Kidney capillary endothelial cell (primary cell): ENCODE results near the gene CAMTA1.

Experiments used
- DNase-seq: peaks from one replicate; pipeline ENCODE4 v3.0.0-alpha.2; 2018; ENCODE audit warnings: low spot score

Gene CAMTA1

DNA sequence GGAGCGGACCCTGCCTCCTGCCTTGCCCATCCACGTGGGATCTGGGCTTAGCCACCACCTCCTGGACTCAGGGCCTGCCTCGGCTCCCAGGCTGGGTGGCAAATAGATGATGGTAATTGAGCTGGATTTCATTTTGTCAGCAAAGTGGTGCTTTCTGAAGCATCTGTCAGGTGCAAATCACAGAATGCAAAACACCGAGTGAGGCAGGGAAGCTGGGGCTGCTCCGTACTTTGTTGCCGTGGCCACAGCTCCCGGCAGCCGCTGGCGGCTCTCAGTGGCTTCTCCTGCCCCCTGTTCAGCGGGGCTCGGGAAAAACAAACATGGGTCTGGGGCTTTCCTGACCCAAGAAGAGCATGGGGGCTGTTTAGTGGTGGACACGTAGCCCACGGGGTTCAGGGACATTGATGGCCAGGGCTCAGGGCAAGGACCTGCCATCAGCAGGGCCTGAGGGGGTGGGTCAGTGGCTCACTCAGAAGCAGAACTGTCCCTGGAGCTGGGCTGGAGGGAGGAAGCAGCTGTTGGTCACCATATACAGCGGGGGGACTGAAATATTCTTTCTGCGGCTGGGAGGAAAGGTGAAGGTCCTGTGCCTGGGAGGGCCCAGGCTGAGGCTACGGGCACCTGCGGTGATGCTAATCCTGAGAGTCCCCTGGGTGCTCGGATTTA lies 855.8 kb downstream of the CAMTA1 start:
- no peak for DNase-seq

DNA sequence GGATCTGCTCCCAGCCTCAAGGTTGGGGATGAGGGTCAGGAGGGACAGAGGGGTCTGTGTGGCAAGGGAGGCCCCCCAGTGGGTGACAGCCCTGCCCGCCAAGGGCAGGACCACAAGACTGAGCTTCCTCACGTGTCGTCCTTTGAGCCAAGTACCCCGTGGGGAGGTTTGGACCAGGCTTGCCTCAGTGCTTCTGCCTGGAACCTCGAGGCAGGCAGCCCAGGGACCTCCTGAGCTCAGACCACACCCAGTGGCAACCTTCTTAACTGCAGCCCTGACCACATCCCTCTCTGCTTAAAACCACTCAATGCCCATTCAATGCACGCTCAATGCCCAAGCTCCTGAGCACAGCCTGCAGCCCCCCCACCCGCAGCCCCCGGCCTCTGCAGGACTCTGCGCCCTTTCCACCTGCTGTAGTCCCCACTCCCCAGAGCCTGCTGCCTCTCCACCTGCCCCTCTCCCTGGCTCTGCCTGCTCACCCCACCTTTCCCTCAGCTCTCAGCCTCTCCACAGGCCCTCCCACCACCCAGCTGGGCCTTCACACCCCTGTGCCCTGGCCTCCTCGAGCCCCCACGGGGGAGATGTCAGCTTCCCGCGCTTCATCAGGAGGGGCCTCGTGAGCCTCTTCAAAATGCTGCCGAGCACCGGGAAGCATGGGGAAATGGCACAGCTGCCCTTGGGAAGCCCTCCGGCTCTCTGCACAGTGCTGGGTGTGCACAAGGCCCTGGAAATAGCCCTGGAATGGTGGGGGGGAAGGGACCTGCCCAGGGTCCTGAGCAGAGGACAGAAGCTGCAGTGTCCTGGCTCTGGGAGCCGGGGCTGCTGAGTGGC lies 856.5 kb downstream of the CAMTA1 start:
- no peak for DNase-seq

DNA sequence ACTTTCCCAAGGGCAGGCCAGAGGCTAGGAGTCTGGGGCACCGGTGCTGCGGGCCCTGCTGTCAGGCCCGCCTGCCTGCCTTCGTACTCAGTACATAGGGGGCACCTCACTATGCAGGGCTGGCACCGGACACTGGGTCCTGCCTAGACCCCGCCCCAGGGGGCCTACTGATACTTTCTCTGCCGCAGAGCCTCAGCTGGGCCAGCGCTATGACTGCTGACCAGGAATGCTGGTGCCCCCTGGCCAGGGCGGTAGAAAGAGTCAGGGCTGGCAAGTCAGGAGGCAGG lies 857.1 kb downstream of the CAMTA1 start:
- DNase-seq = no peak

DNA sequence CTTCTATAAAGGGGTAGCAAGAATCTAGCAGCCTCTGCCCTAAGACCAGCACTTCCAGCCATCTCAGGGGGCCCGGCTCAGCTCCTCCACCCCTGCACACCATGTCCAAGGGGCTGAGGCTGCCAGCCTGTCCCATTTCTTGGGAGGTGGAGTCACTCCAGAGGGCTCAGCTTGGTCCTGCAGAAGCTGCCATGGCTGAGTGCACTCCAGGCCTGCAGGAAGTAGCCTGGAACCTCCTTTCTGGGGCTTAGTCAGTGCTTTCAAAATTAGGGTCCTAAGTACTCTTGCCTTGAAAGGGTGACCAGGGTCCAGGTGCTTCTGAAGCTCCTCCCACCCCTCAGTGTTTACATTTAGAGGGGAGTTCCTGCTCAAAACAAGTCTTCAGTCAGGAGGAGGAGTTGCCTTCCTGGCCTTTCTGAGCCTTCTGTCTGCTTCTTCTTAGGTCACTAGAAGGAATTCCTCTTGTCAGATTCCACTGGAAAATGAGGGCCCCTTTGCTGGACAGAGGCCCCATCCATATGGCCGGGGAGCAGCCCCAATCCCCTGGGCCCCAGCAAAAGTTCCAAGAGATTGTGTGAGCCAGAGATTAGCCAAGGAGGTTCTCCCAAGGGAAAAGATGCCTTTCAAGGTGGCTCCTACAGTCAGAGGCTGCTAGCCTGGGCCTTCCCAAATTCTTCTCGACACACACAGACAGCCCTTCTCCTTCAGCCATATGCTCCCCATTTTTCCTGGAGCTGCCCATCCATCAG lies 857.7 kb downstream of the CAMTA1 start:
- no peak for DNase-seq

DNA sequence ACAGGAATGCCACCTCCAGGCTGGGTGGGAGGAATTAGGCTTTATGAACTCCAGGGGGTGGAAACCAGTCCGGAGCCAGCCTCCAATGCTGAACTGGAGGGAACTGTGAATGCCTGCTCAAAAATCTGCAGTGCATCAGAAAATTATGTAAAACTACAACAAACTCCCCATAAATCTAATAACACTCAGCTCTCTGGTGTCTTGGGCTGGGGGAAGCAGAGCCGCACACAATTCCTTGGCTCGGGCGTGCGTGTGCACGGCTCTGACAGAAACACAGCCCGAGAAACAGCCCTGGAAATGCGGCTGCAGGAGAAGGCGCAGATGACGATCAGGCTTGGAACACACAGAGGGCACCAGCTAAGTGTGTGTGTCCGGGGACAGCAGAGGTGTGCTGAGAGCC lies 858.3 kb downstream of the CAMTA1 start:
- no peak for DNase-seq

DNA sequence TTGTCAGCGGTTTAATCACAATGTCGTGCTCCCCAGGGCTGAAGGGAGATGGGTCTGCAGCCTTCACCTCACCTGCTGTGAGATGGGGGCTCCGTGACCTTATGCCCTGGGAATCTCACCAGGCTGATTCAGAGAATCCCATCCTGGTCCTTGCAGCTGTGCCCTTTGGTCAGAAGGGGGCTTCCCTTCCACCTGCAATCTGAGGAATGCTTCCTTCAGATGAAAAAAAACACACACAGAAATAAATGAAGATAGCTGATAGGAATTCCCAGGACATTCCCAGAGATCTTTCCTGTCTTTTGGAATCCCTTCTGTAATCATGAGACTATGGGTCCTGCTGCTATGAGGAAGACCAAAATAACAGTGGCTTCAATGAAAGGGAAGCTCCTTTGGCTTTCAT lies 858.8 kb downstream of the CAMTA1 start:
- DNase-seq = no peak

DNA sequence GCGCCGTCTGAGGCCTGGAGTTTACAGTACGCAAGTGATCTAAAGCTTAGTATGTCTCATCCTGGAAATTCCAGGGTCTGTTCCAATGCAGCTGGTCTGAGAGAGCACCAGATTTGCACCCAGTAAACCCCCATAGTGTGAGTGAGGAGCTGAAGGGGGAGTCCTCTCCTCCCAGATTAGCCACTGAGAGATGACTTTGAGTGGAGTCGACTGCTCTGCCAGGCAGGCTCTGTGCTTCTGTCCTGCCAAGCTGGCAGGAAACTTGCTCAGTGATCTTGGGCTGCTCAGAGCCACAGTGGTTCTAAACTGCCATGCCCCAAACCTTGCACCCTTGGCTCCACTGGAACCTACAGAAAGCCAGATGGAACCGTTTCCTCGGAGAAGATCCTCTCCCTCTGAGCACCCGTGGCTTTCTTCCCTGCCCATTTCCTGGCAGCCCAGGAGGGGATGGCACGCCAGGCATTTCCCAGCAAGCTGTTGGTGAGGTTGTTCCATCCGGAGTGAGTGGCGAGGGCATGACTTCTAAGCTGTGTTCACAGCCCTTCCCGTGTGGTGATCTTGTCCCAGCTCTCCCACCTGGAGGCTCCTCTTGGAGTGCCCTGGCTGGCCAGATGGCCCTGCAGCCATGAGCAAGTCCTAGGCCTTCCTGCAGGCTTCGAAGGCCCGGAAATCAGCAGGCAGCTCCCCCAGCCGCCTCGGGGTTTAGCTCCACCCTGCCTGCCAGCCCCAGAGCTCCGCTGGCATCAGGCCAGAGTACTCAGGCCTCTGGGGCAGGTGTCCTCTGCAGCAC lies 859.9 kb downstream of the CAMTA1 start:
- no peak for DNase-seq

DNA sequence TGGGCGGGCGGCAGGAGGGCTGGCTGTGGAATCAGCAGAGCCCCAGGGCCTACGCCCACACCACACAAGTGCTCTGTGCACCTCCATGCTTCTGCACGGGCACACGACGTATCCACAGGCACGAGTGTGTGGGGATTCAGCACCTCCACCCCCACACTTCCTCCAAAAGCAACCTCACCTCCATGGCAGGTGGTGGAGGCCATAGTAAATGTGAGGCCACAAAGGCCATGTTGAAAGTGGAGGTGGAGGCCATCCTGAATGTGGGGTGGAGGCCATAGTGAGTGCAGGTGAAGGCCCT lies 860.4 kb downstream of the CAMTA1 start:
- DNase-seq = no peak

DNA sequence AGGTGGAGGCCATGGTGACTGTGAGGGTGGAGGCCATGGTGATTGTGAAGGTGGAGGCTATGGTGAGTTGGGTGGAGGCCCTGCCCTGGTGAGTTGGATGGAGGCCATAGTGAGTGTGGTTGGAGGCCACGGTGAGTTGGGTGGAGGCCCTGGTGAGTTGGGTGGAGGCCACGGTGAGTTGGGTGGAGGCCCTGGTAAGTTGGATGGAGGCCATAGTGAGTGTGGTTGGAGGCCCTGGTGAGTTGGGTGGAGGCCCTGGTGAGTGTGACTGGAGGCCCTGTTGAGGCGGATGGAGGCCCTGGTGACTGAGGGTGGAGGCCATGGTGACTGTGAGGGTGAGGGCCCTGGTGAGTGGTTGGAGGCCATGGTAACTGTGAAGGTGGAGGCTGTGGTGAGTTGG lies 860.9 kb downstream of the CAMTA1 start:
- DNase-seq = no peak

DNA sequence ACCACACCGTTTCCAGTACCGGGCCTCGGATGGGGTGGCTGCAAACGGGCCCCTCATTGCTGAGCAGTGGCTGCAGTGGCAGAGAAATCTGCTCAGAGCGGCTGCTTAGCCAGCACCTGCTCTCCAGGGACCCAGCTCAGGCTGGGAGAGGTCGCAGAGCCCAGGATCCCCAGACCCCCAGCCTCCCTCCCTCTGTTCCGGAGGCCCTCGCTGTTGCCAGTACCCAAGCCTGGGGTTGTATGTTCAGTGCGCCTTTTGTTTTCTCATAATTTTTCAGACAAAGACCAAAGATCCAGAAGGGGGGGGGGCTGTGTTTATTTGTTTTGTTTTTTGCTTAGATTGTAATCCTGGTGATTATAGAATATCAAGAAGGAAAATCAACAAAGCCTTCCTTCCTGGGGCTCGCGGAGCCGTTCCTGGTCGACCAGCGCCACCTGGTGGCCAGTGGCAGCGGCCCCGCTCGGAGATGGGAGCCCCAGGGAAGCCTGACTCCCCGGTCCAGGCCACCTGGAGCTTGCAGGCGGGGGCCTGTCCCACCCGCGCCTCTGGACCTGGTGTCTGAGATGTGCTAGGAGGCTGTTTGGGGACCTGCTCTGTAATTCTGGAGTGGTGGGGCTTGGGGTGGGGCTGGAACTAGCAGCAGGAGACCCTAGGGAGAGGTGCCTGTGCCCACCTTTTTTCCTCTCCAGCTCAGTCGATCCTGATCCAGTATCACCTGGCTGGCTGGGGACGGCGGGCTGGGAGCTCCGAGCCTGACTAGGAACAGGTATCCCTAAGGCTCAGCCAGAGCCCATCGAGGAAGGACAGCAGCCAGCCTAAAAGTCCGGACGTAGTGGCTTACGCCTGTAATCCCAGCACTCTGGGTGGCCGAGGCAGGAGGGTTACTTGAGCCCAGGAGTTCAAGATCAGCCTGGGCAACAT lies 862.0 kb downstream of the CAMTA1 start:
- peak; percentile 57 for DNase-seq

DNA sequence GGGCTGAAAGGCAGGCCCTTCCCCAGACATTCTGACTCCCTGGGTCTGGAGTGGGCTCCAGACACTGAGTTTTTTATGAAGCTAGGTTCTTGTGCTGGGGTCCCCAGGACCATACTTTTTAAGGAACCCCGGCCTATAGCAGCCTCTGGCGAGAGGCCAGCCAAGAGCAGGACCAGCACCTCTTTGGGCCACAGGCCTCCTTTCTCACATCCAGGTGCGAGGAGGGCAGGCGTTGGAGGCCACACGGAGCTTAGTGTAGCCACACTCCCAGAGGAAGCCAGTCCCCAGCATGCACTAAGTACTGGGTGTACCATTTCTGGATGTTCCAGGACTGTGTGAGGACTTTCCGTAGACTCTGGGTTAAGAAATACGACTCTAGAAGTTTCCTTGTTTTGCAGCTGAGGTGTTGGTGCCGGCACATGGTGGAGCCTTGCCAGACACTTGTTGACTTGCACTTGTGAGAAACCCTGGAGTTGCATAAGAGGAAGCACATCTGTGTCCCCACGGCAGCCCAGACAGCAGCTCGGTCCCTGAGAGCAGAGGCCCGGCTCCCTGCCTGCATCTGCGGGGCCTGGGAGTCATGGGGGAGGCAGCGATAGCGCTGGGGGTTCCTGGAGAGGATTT lies 863.6 kb downstream of the CAMTA1 start:
- DNase-seq = no peak

DNA sequence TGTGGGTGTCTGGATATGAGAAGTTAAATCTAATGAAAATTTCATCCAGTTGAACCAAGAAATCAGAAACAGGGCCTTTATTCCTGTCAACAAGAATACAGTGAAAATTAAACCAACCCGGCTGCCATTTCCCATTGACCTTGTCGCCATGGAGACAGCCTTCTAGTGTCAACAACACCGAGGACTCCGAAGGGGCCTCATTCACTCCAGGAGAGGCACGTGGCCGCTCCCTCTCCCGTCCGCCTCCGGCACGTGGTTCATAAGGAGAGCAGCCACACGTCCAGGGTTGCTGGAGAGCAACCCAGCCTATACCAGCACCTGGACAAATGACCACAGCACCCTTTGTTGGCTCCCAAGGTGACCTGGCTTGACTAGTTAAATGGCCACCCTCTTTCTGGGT lies 865.5 kb downstream of the CAMTA1 start:
- DNase-seq = no peak

DNA sequence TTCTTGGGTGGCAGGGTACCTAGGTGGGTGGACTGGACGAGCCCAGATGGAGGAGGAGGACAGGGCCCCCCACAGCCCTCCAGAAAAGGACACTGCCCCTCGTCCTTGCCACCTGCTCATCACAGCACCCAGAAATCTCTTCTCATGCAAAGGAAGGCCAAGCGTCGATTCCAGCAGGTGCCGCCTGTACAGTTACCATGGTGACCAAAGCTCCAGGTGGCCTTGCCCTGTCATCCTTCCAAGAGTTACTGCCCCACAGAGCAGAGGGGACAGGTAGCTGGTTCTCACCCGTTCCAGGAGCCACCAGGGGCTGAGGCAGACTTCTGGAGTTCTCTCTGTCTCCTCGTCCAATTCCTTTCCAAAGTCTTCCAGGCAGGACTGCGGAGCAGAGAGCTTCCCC lies 865.9 kb downstream of the CAMTA1 start:
- DNase-seq = no peak

DNA sequence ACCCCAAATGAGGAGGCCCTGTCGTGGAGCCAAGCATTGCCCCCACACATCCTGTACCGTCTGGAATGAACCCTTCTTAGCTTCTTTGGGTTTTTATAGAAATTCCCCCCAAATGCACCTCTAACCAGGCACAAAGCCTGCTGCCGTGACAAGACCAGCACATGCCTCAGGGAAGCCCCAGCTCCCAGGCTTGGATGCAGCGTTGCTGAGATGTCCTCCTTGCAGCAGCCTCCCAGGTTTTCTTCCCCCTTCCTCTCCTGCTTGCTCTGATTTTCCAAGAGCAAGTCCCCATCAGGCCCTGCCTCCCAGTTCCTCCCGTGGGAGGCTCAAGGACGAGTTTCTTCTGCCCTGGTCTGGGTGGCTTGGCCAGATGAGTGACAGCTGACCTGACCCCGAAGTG lies 866.8 kb downstream of the CAMTA1 start:
- DNase-seq = no peak

DNA sequence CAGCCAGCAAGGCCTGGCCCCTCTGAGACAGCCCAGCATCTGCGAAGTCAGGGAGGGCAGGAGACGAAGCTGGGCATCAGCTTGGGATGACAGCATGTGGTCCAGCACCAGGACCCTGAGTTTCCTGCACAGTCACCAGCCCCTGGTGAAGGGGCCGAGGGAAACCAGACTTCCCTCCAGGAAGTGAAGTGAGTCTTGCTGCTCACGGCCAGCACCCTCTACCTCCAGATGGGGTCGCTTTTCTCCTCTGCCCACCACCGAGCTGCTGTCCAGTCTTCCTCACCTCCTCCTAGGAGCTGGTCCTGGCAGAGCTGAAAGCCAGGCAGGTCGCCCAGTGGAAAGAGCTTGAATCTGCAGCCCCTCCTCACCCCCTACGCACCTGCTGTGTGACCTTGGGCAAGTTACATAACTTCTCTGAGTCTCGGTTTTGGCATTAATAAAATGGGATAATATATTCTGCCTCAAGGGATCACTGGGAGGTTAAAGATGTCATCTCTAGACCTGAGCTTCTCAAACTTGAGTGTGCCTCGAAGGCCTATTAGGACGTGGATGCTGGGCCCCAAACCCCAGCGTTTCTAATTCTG lies 867.4 kb downstream of the CAMTA1 start:
- DNase-seq = no peak

DNA sequence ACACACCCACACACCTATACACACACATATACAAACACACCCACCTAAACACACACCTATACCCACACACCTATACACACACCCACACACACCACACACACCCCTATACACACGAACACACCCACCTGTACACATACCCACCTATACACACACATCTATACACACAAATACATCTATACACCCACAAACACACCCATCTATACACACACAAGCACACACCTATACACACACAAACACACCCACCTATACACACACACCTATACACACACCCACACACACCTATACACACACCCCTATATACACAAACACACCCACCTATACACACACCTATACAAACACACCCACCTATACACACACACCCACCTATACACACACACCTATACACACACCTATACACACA lies 869.5 kb downstream of the CAMTA1 start:
- no peak for DNase-seq

DNA sequence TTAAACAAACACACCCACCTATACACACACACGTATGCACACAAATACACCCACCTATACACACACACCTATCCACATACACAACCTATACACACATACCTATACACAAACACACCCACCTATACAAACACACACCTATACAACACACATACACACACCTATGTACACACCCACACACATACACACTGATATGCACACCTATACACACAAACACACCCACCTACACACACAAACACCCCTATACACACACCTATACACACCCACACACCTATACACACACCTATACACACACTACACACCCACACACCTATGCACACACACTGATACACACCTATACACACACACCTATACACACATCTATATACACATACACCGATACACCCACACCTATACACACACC lies 870.1 kb downstream of the CAMTA1 start:
- no peak for DNase-seq

DNA sequence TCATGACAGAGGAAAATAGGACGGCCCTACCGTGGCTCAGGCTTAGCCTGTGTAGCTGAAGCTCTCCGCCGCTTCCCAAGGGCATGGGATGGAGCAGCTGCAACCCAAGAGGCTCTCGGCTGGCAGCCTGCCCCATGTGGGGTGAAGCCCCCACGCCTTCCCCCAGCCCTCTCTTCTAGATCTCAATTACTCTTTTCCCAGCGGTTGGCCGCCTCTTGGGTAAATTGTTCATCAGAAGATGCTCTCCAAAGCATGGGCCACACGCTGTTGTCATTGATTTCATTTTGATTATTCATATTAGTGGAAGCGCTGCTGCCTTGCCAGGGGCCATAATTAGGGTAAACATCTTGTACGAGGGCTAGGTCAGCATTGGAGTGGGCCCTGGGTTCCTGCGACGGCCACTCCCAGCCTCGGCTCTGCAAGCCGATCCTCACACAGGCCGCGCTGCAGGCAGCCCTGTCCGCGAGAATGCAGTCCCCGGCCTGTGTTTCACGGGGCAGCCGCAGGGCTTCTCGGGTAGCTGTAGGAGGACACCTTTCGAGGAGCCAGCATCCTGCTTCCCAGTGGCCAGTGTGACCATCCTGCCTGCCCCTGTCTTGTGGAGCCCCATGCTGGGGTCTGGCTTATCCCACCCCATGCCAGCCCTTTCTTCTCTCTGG lies 871.4 kb downstream of the CAMTA1 start:
- DNase-seq = no peak

DNA sequence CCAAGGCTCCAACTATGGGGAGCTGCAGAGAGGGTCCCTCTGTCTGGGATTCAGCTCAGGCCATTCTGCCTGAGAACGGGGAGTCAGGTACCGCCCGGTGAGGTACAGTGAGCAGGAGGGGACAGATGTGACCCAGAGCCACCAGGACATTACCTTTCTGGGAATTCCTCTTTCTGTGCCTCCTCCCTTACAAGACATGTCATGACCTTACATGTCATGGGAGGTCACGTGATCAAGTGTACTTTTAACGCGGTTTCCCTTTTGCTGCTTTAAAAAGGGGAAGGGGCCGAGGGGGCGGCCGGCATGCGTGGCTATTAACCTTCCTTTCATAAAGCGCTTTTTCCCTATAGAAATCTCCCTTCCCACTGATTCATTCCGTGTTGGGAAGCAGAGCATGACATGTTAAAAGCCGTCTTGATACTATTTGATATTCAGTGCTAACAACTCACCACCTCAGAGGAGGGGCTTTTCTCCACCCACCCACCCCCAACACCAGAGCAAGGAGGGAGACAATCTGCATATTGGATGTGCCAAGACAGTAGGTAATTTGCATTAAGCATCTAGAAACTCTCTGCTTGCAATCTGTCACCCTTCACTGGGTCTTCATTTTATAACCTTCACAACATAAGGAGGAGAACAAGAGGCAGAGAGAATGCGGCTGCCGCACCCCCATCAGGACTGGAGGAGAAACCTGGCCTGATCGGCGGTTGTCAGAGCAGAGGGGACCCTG lies 872.2 kb downstream of the CAMTA1 start:
- DNase-seq = no peak

DNA sequence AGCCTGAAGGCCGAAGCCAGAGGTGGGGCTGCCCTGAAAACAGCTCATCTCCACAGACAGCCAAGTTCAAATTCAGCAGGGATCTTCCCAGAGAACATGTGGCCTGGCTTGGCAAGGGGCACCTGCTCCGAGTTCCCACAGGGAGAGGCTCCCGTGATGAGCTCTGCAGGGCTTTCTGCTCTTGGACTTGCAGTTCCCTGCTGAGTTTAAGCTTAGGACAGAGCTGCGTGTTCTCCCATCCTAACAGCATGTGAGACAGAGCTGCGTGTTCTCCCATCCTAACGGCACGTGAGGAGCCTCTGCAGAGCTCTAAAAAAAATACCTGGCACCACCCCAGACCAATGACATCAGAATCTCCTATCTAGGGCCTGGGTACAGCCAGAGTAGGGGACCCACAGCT lies 872.8 kb downstream of the CAMTA1 start:
- DNase-seq = no peak
